Endodermal cell (in vitro differentiated cells): ENCODE results near the gene CHD6. TPM values are rescaled to one million over a fixed set of nuclear protein-coding genes. Genes with fewer than 3 reads are reported as not detected.

Experiments used
- DNase-seq: peaks from one replicate; pipeline ENCODE4 v3.0.0-alpha.2; 2017
- H3K27ac ChIP-seq: 2 replicates; pipeline ENCODE4 v1.5.1; 2013; ENCODE audit warnings: mild to moderate bottlenecking, low read depth, low read length, moderate library complexity
- H3K27me3 ChIP-seq: 2 replicates; pipeline ENCODE4 v1.6.1; 2013; ENCODE audit warnings: mild to moderate bottlenecking, low read length, moderate library complexity; ENCODE audit not compliant: insufficient read depth, control insufficient read depth, poor library complexity, severe bottlenecking
- H3K36me3 ChIP-seq: 2 replicates; pipeline ENCODE4 v1.7.0; 2013; ENCODE audit warnings: mild to moderate bottlenecking, low read length, moderate library complexity; ENCODE audit not compliant: control insufficient read depth, insufficient read depth
- H3K4me1 ChIP-seq: one replicate; pipeline ENCODE4 v1.7.0; 2013; ENCODE audit warnings: low read length; ENCODE audit not compliant: control insufficient read depth, insufficient read depth
- H3K4me3 ChIP-seq: 2 replicates; pipeline ENCODE4 v1.5.1; 2013; ENCODE audit warnings: mild to moderate bottlenecking, low read length, moderate library complexity
- H3K9ac ChIP-seq: 2 replicates; pipeline ENCODE4 v1.6.1; 2013; ENCODE audit warnings: mild to moderate bottlenecking, low read length, moderate library complexity; ENCODE audit not compliant: poor library complexity, severe bottlenecking; ENCODE audit errors: extremely low read depth
- H3K9me3 ChIP-seq: 2 replicates; pipeline ENCODE4 v1.6.1; 2013; ENCODE audit warnings: mild to moderate bottlenecking, low read length, moderate library complexity; ENCODE audit not compliant: control insufficient read depth
- H3K27ac Mint-ChIP-seq: 2 replicates; pipeline ENCODE4 v1.8.0; 2020; ENCODE audit warnings: mixed read lengths
- H3K27me3 Mint-ChIP-seq: 2 replicates; pipeline ENCODE4 v1.8.0; 2021; ENCODE audit warnings: mild to moderate bottlenecking, mixed read lengths; ENCODE audit not compliant: insufficient read depth
- H3K36me3 Mint-ChIP-seq: 2 replicates; pipeline ENCODE4 v1.8.0; 2020; ENCODE audit warnings: low read depth, mixed read lengths
- H3K4me1 Mint-ChIP-seq: 2 replicates; pipeline ENCODE4 v1.8.0; 2020; ENCODE audit warnings: mixed read lengths
- H3K4me3 Mint-ChIP-seq: 2 replicates; pipeline ENCODE4 v1.8.0; 2020; ENCODE audit warnings: mild to moderate bottlenecking, moderate library complexity, mixed read lengths
- H3K9me3 Mint-ChIP-seq: 2 replicates; pipeline ENCODE4 v1.8.0; 2020; ENCODE audit warnings: mild to moderate bottlenecking, mixed read lengths
- CTCF ChIP-seq: fragments of 200-600 bp; sonication (generic); conservative IDR thresholded peaks from 2 replicates; pipeline ENCODE4 v1.5.0; 2021; ENCODE audit warnings: antibody characterized with exemption, mild to moderate bottlenecking
- WGBS, 2 experiments: methylation state at CpG; one replicate each; pipeline versions ENCODE4 v1.1.5 to v1.1.7; 2013; ENCODE audit warnings: missing lambda C conversion rate in 2 of 2, mixed read lengths in 1 of 2; ENCODE audit not compliant: insufficient coverage in 1 of 2, insufficient read length in 1 of 2; 5-methylcytosine and 5-hydroxymethylcytosine counted together
- total RNA-seq, 2 donors: library from RNA; stranded (reverse); fragmentation: NEBNext Ultra II Directional in 1 of 2; extraction: Animal tissue kit (Norgen Biotek cat#: 25700) in 1 of 2; gene quantifications; 2 replicates in 1 of 2; 3 replicates in 1 of 2; pipeline ENCODE4 v1.2.1, GENCODE V29; 2021

CHD6 gene
- total RNA-seq, 2 donors from 2014 or later = 82.5 to 107 TPM

- H3K4me1 Mint-ChIP-seq = peaks cover 5% of the 10 kb centered on the region
- no peaks in the 10 kb centered on the region for H3K27me3 ChIP-seq
- H3K36me3 Mint-ChIP-seq = peaks cover 74% of the 10 kb centered on the region
- H3K9me3 Mint-ChIP-seq = peaks cover 86% of the 10 kb centered on the region
- H3K36me3 ChIP-seq = peaks cover 24% of the 10 kb centered on the region
- H3K4me3 ChIP-seq = peak overlapping the region; percentile 42
- no peak for DNase-seq
- peaks cover 88% of the 10 kb centered on the region for H3K9me3 ChIP-seq
- 89 to 96% methylated on average over 3 to 6 of the region's 6 CpGs for WGBS, 2 experiments
- H3K27ac ChIP-seq = no peak overlapping the region
- no peak for TF ChIP-seq CTCF
- no peaks in the 10 kb centered on the region for H3K4me1 ChIP-seq
- H3K4me3 Mint-ChIP-seq = no peak overlapping the region
- H3K27me3 Mint-ChIP-seq = no peaks in the 10 kb centered on the region
- no peak overlapping the region for H3K27ac Mint-ChIP-seq
- no peak overlapping the region for H3K9ac ChIP-seq
Measured at GRCh38 chr20:41598719-41599118, 19.5 kb downstream of the CHD6 start.

GRCh38 chr20:41594514-41595322, 23.5 kb downstream of the CHD6 start:
- Histone ChIP-seq H3K36me3 (peaks cover 20% of the 10 kb centered on the region), H3K9me3 (peaks cover 82% of the 10 kb centered on the region), H3K27me3 (no peaks in the 10 kb centered on the region), H3K4me1 (no peaks in the 10 kb centered on the region), H3K27ac (no peak overlapping the region), H3K9ac (no peak overlapping the region), H3K4me3 (no peak overlapping the region)
- Mint-ChIP-seq H3K4me3 (no peak overlapping the region), H3K27ac (no peak overlapping the region), H3K4me1 (peaks cover 5% of the 10 kb centered on the region), H3K27me3 (no peaks in the 10 kb centered on the region), H3K9me3 (peaks cover 79% of the 10 kb centered on the region), H3K36me3 (peaks cover 67% of the 10 kb centered on the region)
- WGBS, 2 experiments = 97 to 99% methylated on average over 6 to 8 of the region's 8 CpGs
- no peak for DNase-seq
- no peak for TF ChIP-seq CTCF

- Histone ChIP-seq H3K4me1 (no peaks in the 10 kb centered on the region), H3K27me3 (no peaks in the 10 kb centered on the region), H3K4me3 (no peak overlapping the region), H3K9me3 (peaks cover 69% of the 10 kb centered on the region), H3K9ac (no peak overlapping the region), H3K36me3 (peaks cover 20% of the 10 kb centered on the region), H3K27ac (no peak overlapping the region)
- Mint-ChIP-seq H3K9me3 (peaks cover 66% of the 10 kb centered on the region), H3K4me1 (peaks cover 5% of the 10 kb centered on the region), H3K4me3 (no peak overlapping the region), H3K27ac (no peak overlapping the region), H3K27me3 (no peaks in the 10 kb centered on the region), H3K36me3 (peaks cover 63% of the 10 kb centered on the region)
- WGBS, 2 experiments = 97 to 100% methylated on average over 1 to 2 of the region's 3 CpGs
- TF ChIP-seq CTCF = no peak
- DNase-seq = no peak
Measured at GRCh38 chr20:41592516-41593216, 25.5 kb downstream of the CHD6 start.
